Activated CD4-positive, alpha-beta memory T cell treated with anti-CD3 and anti-CD28 coated beads for 36 hours (primary cell): Measurements from ENCODE around the gene PNMA1. TPM values are rescaled to one million over a fixed set of nuclear protein-coding genes. Genes with fewer than 3 reads are reported as not detected.
"Not testable (repeated sequence)": the region's sequence is repeated elsewhere in the genome, so short reads cannot be mapped to it uniquely, and the experiment has no call there.

Source experiments
- CTCF ChIA-PET: fragments of 350-600 bp; sonication (Branson Sonifier 250); formaldehyde crosslinking; loops from one replicate; lab custom pipeline; 2021; ENCODE audit warnings: antibody characterized with exemption, inconsistent platforms; lab: Charles Lee
- POLR2A ChIA-PET: fragments of 350-600 bp; sonication (Branson Sonifier 250); formaldehyde crosslinking; loops from one replicate; lab custom pipeline; 2021; ENCODE audit warnings: antibody characterized with exemption; lab: Charles Lee
- DNase-seq: peaks from one replicate; pipeline ENCODE4 v3.0.0-alpha.2; 2020
- H3K27ac Mint-ChIP-seq: one replicate; pipeline ENCODE4 v1.8.0; 2021; ENCODE audit warnings: mixed read lengths
- H3K27me3 Mint-ChIP-seq: one replicate; pipeline ENCODE4 v1.8.0; 2021; ENCODE audit warnings: mixed read lengths
- H3K36me3 Mint-ChIP-seq: one replicate; pipeline ENCODE4 v1.8.0; 2021; ENCODE audit warnings: mixed read lengths
- H3K4me1 Mint-ChIP-seq: one replicate; pipeline ENCODE4 v1.8.0; 2021; ENCODE audit warnings: low read depth, mixed read lengths
- H3K4me3 Mint-ChIP-seq: one replicate; pipeline ENCODE4 v1.8.0; 2021; ENCODE audit warnings: mild to moderate bottlenecking, mixed read lengths
- H3K9me3 Mint-ChIP-seq: one replicate; pipeline ENCODE4 v1.8.0; 2021; ENCODE audit warnings: mixed read lengths
- intact Hi-C: fragments of 100-400 bp; cut with micrococcal nuclease; formaldehyde crosslinking; loops from one replicate; pipeline ENCODE4 v1.15.1; 2023
- total RNA-seq, 2 experiments: library from RNA; stranded (reverse); gene quantifications; one replicate each; pipeline ENCODE4 v1.2.3, GENCODE V29; 2021

The PNMA1 gene
- total RNA-seq, 2 experiments from 2014 or later, result 28.2 to 28.3 TPM

DNA sequence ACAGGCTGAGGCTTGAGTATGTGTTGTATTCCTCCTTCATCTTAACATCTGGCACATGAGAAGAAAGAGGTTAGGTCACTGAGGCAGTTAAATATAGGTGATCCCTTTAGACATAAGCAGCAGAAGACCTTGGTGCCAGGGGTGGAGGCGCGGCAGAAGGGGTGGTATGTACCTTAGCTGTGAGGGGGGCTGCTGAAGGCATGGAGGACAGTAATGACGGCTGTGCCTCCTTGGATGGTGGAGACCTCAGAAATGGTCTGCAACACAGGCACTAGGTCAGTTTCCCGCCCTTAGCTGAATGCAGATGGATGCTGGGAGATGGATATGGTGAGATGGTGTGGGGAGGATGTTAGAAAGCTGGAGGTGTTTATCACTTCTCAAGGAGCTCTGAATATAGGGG, 1.5 kb upstream of the PNMA1 start:
- Mint-ChIP-seq H3K4me1 (peaks cover 9% of the 10 kb centered on the region), H3K4me3 (no peak overlapping the region), H3K9me3 (no peaks in the 10 kb centered on the region), H3K36me3 (peaks cover 34% of the 10 kb centered on the region), H3K27me3 (no peaks in the 10 kb centered on the region), H3K27ac (no peak overlapping the region)
- no peak for DNase-seq
- CTCF ChIA-PET, result no interaction called here
- POLR2A ChIA-PET, result no interaction called here
- intact Hi-C loops, result loop anchor here (10.0 kb wide), 1 partner anchor 329 kb away; no protein-coding TSS in a partner anchor

DNA sequence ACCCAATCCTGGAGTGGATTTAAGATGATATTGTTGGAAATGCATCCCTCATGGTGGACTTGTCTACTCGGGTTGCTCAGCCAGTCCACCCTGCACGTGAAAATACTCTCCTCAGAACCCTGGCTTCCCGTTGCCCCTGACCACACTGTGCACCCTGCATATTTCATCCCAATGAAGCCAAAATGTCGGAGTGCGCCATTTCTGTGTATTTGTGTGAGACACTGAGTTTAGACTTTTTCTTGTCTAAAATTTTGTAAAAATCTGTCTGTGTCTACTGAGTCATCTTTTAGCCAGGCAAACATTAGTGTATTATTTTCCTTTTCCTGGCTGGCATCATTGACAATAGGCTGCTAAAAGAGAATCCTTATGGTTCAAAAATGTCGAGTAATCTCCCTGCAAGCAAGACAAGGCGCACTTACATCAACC, 485 bp upstream of the PNMA1 start:
- POLR2A ChIA-PET, result interaction anchor here (1.6 kb wide), 1 partner anchor 72 kb away, joined by 3 read pairs; no protein-coding TSS in a partner anchor
- Mint-ChIP-seq H3K27ac (peak overlapping the region; percentile 43), H3K36me3 (peaks cover 28% of the 10 kb centered on the region), H3K4me1 (peaks cover 13% of the 10 kb centered on the region), H3K27me3 (no peaks in the 10 kb centered on the region), H3K9me3 (no peaks in the 10 kb centered on the region), H3K4me3 (peak overlapping the region; percentile 64)
- intact Hi-C loops, result loop anchor here (5.0 to 10.0 kb wide), 2 partner anchors 52 to 330 kb away; no protein-coding TSS in a partner anchor
- no peak for DNase-seq
- CTCF ChIA-PET, result interaction anchor here (1.5 kb wide), 1 partner anchor 45 kb away, joined by 4 read pairs; a partner anchor contains a TSS

DNA sequence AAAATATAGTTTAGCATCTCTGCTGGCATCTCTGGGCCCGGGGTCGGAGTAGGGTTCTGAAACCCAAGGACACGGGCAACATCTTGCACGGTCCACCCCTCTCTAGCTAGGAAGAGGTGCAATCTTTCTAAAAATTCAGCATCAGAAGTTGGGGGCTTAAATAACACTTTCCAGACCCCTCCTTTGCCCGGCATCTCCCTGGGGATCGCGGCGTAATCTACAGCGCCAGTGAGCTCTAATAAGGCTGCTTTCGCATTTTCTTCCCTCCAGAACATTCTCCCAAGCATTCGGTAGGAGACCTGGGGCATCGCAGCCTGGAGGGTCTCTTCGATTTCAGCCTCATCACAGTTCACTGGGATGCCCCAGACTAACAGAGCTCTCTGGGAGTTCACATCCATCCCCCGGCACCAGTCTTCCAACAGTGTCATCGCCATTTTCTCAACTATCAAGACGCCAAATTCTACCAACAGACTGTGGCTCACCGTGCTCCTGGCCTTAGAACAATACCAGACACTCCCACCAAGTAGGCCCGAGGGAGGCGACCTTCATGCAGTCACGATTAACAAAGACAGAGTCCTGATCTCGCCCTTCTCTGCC, 880 bp downstream of the PNMA1 start:
- H3K27ac Mint-ChIP-seq, result peak overlapping the region; percentile 93
- peaks cover 13% of the 10 kb centered on the region for H3K4me1 Mint-ChIP-seq
- peak overlapping the region; percentile 89 for H3K4me3 Mint-ChIP-seq
- no peaks in the 10 kb centered on the region for H3K27me3 Mint-ChIP-seq
- no peak for DNase-seq
- ChIA-PET CTCF (interaction anchor here (0.7 to 1.9 kb wide), 7 partner anchors 10 to 204 kb away, joined by 3 to 5 read pairs (median 4); partner anchors contain the start of gene ACOT2), POLR2A (interaction anchor here (0.8 to 2.0 kb wide), 6 partner anchors 9 to 143 kb away, joined by 3 to 9 read pairs (median 4); a partner anchor contains a TSS)
- no peaks in the 10 kb centered on the region for H3K9me3 Mint-ChIP-seq
- peaks cover 21% of the 10 kb centered on the region for H3K36me3 Mint-ChIP-seq
- intact Hi-C loops, result loop anchor here (1.0 to 10.0 kb wide), 5 partner anchors 47 to 331 kb away; partner anchors contain the start of genes ACOT2 and ZNF410

DNA sequence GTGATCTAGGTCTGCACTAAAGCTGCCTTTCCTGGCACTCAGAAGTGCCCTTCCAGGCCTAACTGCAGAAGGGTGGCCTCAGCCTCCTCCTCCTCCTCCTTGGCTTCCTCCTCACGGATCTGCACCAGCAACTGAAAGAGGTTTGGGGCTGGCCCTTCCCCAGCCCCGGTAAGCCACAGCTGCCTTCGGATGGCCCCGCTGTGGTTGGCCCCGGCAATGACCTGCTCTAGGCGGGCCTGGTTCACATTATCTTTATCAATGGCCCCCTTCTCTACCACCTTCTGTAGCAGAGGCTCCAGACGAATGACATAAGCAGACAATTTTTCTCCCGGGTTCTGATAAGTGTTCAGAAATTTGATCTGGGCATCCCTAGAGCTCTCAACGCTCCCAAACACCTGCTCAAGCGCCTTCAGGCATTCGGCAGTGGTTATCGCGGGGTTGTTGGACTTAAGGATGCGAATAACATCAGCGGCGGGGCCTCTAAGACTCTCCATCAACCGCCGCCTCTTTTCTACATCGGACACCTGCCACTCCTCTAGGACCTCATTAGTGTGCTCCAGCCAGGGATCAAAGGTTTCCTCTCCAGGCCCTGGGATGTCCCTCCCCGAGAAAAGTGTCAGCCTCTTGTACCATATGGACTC, 1.5 kb downstream of the PNMA1 start:
- peaks cover 15% of the 10 kb centered on the region for H3K36me3 Mint-ChIP-seq
- H3K27me3 Mint-ChIP-seq, result no peaks in the 10 kb centered on the region
- H3K4me1 Mint-ChIP-seq, result peaks cover 13% of the 10 kb centered on the region
- intact Hi-C loops, result loop anchor here (1.0 to 10.0 kb wide), 7 partner anchors 16 to 332 kb away; partner anchors contain the start of genes ACOT2, DNAL1 and ZNF410
- DNase-seq, result peak; percentile 75
- H3K4me3 Mint-ChIP-seq, result peak overlapping the region; percentile 89
- POLR2A ChIA-PET, result interaction anchor here (0.8 to 2.0 kb wide), 5 partner anchors 9 to 142 kb away, joined by 3 to 9 read pairs (median 3); no protein-coding TSS in a partner anchor
- no peaks in the 10 kb centered on the region for H3K9me3 Mint-ChIP-seq
- CTCF ChIA-PET, result interaction anchor here (0.7 to 1.9 kb wide), 5 partner anchors 16 to 204 kb away, joined by 3 to 5 read pairs (median 4); partner anchors contain the start of gene ACOT2
- H3K27ac Mint-ChIP-seq, result peak overlapping the region; percentile 93

DNA sequence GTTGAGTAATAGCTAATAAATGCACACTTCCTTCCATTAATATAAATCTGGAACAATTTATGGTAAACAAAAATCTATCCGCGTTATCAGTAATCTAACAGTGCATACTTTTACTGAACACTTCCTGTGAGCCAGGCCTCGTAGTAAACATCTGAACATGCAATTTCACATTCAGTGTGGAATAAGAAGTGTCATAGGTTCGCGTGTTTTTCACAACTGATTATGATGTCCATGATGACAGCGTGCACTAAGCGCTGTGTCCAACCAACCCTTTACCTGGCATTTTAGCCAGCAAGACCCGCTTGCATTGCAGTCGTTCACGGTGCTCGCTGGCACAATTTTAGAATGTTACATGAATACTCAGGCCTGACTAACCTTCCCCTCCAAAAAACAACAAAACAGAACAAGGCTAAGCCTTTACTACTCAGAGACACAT, 2.1 kb downstream of the PNMA1 start:
- Mint-ChIP-seq H3K9me3 (no peaks in the 10 kb centered on the region), H3K27me3 (no peaks in the 10 kb centered on the region), H3K4me3 (peak overlapping the region; percentile 89), H3K36me3 (peaks cover 15% of the 10 kb centered on the region), H3K4me1 (peaks cover 13% of the 10 kb centered on the region), H3K27ac (peak overlapping the region; percentile 93)
- intact Hi-C loops, result loop anchor here (1.0 to 10.0 kb wide), 5 partner anchors 16 to 333 kb away; partner anchors contain the start of genes DNAL1 and ZNF410
- ChIA-PET POLR2A (interaction anchor here (0.8 to 2.0 kb wide), 4 partner anchors 11 to 174 kb away, joined by 3 to 9 read pairs (median 3); partner anchors contain the start of gene ZNF410), CTCF (interaction anchor here (0.6 to 1.9 kb wide), 7 partner anchors 17 to 203 kb away, joined by 3 to 5 read pairs (median 4); no protein-coding TSS in a partner anchor)
- DNase-seq, result no peak

DNA sequence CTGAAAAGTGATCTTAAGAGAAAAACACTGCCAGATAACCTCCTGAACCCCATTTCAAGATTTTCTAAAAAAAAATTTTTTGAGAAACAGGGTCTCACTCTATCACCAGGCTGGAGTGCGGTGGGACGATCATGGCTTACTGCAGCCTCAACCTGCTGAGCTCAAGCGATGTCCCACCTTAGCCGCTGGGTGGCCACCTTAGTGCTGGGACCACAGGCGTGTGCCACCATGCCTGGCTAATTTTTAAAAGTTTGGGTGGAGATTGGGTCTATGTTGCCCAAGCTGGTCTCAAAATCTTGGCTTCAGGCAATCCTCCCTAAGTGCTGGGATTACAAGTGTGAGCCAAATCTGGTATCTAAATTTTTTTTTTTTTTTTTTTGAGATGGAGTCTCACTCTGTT, 3.4 kb downstream of the PNMA1 start:
- H3K36me3 Mint-ChIP-seq, result peaks cover 13% of the 10 kb centered on the region
- no peak overlapping the region for H3K27ac Mint-ChIP-seq
- peaks cover 13% of the 10 kb centered on the region for H3K4me1 Mint-ChIP-seq
- no peak overlapping the region for H3K4me3 Mint-ChIP-seq
- H3K9me3 Mint-ChIP-seq, result no peaks in the 10 kb centered on the region
- intact Hi-C loops, result loop anchor here (5.0 to 10.0 kb wide), 2 partner anchors 48 to 334 kb away; no protein-coding TSS in a partner anchor
- CTCF ChIA-PET, result no interaction called here
- POLR2A ChIA-PET, result interaction anchor here (0.6 to 0.8 kb wide), 2 partner anchors 65 to 167 kb away, joined by 3 to 6 read pairs; no protein-coding TSS in a partner anchor
- no peaks in the 10 kb centered on the region for H3K27me3 Mint-ChIP-seq
- DNase-seq, result no peak

DNA sequence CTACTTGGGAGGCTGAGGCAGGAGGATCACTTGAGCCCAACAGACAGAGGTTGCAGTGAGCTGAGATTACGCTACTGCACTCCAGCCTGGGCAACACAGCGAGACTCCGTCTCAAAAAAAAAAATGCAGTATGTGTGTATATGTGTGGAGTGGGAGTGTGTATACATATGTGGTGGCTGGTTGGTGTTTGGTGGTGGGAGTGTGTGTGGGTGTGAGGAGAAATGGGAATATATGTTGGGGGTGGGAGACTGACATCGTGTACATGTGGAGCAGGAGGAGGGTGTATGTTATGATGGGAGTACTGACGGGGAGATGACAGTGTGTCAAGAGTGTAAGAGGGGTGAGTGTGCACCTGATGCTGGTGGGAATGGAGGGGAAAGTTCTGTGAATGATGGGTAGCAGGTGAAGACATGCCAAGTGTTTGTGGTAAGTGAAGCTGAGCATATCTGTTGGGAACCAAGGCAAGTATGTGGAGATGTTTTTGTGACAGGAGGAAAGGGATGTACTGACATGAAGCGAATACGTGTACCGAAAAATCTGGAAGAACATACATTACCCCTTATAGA, 4.2 kb downstream of the PNMA1 start:
- H3K9me3 Mint-ChIP-seq, result no peaks in the 10 kb centered on the region
- H3K4me1 Mint-ChIP-seq, result peaks cover 13% of the 10 kb centered on the region
- no peak overlapping the region for H3K4me3 Mint-ChIP-seq
- ChIA-PET CTCF (no interaction called here), POLR2A (interaction anchor here (0.8 kb wide), 1 partner anchor 64 kb away, joined by 6 read pairs; no protein-coding TSS in a partner anchor)
- intact Hi-C loops, result loop anchor here (5.0 to 10.0 kb wide), 2 partner anchors 48 to 335 kb away; no protein-coding TSS in a partner anchor
- no peaks in the 10 kb centered on the region for H3K27me3 Mint-ChIP-seq
- H3K27ac Mint-ChIP-seq, result no peak overlapping the region
- peaks cover 11% of the 10 kb centered on the region for H3K36me3 Mint-ChIP-seq
- DNase-seq, result no peak

DNA sequence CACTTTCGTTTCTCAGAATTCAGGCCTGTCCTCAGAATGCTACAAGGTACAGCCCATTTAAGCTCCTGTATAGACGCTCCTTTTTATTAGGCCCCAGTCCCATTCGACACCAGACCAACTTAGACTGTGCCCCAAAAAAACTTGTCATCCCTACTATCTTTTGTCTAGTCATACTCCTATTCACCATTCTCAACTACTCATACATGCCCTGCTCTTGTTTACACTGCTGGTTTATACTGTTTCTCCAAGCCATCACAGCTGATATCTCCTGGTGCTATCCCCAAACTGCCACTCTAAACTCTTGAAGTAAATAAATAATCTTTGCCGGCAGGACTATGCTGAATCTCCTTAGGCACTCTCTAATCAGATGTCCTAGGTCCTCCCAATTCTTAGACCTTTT, 6.1 kb downstream of the PNMA1 start:
- H3K27me3 Mint-ChIP-seq, H3K9me3 Mint-ChIP-seq, CTCF ChIA-PET, H3K36me3 Mint-ChIP-seq, H3K27ac Mint-ChIP-seq, POLR2A ChIA-PET, H3K4me1 Mint-ChIP-seq, intact Hi-C loops, DNase-seq, H3K4me3 Mint-ChIP-seq: not testable (repeated sequence)

DNA sequence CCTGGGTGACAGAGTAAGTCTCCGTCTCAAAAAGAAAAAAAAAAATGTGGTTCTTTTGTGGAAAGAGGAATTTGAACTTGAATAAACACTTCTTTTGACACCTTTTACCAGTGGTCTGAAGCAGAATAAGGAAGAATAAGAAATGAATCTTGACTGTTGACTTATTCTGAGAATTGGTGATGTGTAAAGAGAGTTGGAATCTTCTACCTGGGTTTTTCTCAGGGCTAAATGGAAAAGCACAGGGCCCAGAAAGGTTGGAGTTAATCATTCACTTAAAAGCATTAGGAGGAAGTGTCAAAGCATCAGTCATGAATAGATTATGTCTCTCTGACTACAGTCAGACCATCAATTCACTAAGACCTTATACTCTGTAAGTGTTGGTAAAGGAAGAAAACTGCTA, 13.9 kb downstream of the PNMA1 start:
- intact Hi-C loops, result no loop called here
- CTCF ChIA-PET, result no interaction called here

DNA sequence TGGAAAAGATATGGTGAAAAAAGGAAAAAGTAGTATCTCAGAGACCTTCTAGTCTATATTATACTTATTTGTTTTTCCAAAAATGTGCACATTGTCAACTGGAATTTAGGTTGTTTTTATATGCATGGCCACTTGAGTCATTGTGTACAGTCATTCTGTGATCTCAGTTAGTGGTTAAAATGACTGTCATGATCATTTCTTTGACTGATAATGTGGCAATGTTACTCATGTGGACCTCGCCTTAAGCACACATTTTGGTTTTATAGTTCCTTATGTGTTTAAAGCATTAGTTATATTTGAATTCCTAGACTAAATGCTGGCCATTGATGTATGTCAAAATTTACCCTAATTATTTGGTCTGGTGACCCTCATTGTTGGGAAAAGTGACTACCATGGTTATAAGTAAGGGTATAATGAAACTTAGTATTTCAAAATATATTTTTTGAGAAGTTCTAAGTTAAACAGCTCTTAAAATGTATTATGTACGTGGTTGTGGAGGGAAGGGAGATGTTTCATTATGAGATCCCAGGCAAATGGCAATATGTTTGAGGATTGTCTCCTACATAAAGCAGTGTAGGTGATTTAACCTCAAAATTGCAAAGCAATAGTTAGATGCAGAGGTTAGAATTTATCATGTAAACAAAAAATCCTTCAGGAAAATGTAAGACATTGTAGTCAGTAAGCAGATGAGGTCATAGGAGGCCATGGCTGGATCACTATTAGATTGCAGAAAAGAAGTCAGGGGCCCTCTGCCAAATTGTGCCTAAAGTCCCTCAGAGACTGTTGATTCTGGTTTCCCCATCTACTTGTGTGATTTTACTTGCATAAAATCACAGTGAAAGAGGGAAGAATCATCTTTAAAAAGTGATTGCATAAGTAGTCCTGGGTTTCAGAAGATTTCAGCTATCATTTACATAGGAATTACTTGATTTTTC, 17.5 kb downstream of the PNMA1 start:
- Mint-ChIP-seq H3K27me3 (no peaks in the 10 kb centered on the region), H3K9me3 (no peaks in the 10 kb centered on the region), H3K27ac (peak overlapping the region; percentile 86), H3K4me1 (peaks cover 38% of the 10 kb centered on the region), H3K4me3 (peak overlapping the region; percentile 55), H3K36me3 (peaks cover 1% of the 10 kb centered on the region)
- ChIA-PET CTCF (interaction anchor here (0.6 to 1.1 kb wide), 3 partner anchors 31 to 91 kb away, joined by 3 read pairs; no protein-coding TSS in a partner anchor), POLR2A (interaction anchor here (2.0 kb wide), 1 partner anchor 16 kb away, joined by 9 read pairs; no protein-coding TSS in a partner anchor)
- intact Hi-C loops, result loop anchor here (1.0 to 2.0 kb wide), 5 partner anchors 16 to 388 kb away; partner anchors contain the start of genes ALDH6A1 and LIN52
- DNase-seq, result no peak

More for the DNA sequence above, 13.9 kb downstream of the PNMA1 start:
- Mint-ChIP-seq H3K9me3 (no peaks in the 10 kb centered on the region), H3K27ac (no peak overlapping the region), H3K4me3 (no peak overlapping the region), H3K36me3 (no peaks in the 10 kb centered on the region), H3K4me1 (peaks cover 38% of the 10 kb centered on the region), H3K27me3 (no peaks in the 10 kb centered on the region)
- DNase-seq, result no peak
- POLR2A ChIA-PET, result no interaction called here
